B cell (primary cell): Measurements from ENCODE around the gene CCDC88C. TPM values are rescaled to one million over a fixed set of nuclear protein-coding genes. Genes with fewer than 3 reads are reported as not detected.

ENCODE experiments used
- ATAC-seq: fragments of 200-7000 bp; cut with Tn5 transposase; one replicate; pipeline ENCODE4 v1.10.0; 2021; ENCODE audit warnings: low read depth, mild to moderate bottlenecking, moderate number of reproducible peaks, moderate library complexity
- CTCF ChIA-PET: fragments of 350-600 bp; sonication (Branson Sonifier 250); formaldehyde crosslinking; loops from one replicate; lab custom pipeline; 2021; ENCODE audit warnings: antibody characterized with exemption, inconsistent platforms; lab: Charles Lee
- POLR2A ChIA-PET: fragments of 350-600 bp; sonication (Branson Sonifier 250); formaldehyde crosslinking; loops from one replicate; lab custom pipeline; 2021; ENCODE audit warnings: antibody characterized with exemption; lab: Charles Lee
- DNase-seq: peaks from one replicate; pipeline ENCODE4 v3.0.0; 2013
- H2AFZ ChIP-seq: 2 replicates; pipeline ENCODE4 v1.6.1; 2012; ENCODE audit warnings: mild to moderate bottlenecking, low read depth, low read length; ENCODE audit not compliant: insufficient read depth, poor library complexity, severe bottlenecking
- H3K27ac ChIP-seq, 2 donors: 1 replicate in 1 of 2; 2 replicates in 1 of 2; pipeline ENCODE4 v1.5.1; 2012 to 2013; ENCODE audit warnings: low read length in 2 of 2, mild to moderate bottlenecking in 2 of 2, moderate library complexity in 1 of 2
- H3K27me3 ChIP-seq, 4 experiments: fragments of 200-600 bp in 1 of 4; sonication (generic) in 1 of 4; replicated peaks in 1 of 4; 1 replicate in 2 of 4; 2 replicates in 2 of 4; pipeline versions ENCODE4 v1.6.1 to v1.7.0; 2013 to 2016; ENCODE audit warnings: low read length in 3 of 4, mild to moderate bottlenecking in 2 of 4, mixed read lengths in 1 of 4, moderate library complexity in 1 of 4; ENCODE audit not compliant: insufficient read depth in 4 of 4, control insufficient read depth in 3 of 4; ENCODE audit errors: control extremely low read depth in 1 of 4
- H3K36me3 ChIP-seq, 2 experiments: replicated peaks in 1 of 2; 1 replicate in 1 of 2; 2 replicates in 1 of 2; pipeline versions ENCODE4 v1.6.1 to v1.7.1; 2013; ENCODE audit warnings: low read length in 1 of 2; ENCODE audit not compliant: insufficient read depth in 2 of 2, control insufficient read depth in 1 of 2; ENCODE audit errors: control extremely low read depth in 1 of 2, extremely low read depth in 1 of 2
- H3K4me1 ChIP-seq, 2 donors: fragments of 200-600 bp in 1 of 2; sonication (generic) in 1 of 2; 1 replicate in 1 of 2; 2 replicates in 1 of 2; pipeline versions ENCODE4 v1.5.1 to v1.6.1; 2013 to 2017; ENCODE audit warnings: low read length in 2 of 2; ENCODE audit not compliant: control insufficient read depth in 2 of 2, insufficient read depth in 2 of 2
- H3K4me2 ChIP-seq: replicated peaks from 2 replicates; pipeline ENCODE3; 2012; ENCODE audit warnings: mild to moderate bottlenecking, low read depth, low read length; ENCODE audit not compliant: poor library complexity, severe bottlenecking
- H3K4me3 ChIP-seq, 5 experiments: fragments of 200-600 bp in 1 of 5; sonication (generic) in 1 of 5; 1 replicate in 3 of 5; 2 replicates in 2 of 5; pipeline versions ENCODE4 v1.5.1 to v1.7.0; 2011 to 2016; ENCODE audit warnings: low read length in 4 of 5, mild to moderate bottlenecking in 4 of 5, low read depth in 2 of 5, control low read depth in 1 of 5, moderate library complexity in 1 of 5; ENCODE audit not compliant: insufficient read depth in 1 of 5; ENCODE audit errors: control extremely low read depth in 1 of 5, extremely low read depth in 1 of 5
- H3K79me2 ChIP-seq: fragments of 200-600 bp; sonication (generic); one replicate; pipeline ENCODE4 v1.6.0; 2016; ENCODE audit warnings: low read length; ENCODE audit not compliant: control insufficient read depth, insufficient read depth
- H3K9ac ChIP-seq: fragments of 200-600 bp; sonication (generic); 2 replicates; pipeline ENCODE4 v1.6.1; 2017; ENCODE audit warnings: mild to moderate bottlenecking, low read length, moderate library complexity
- H3K9me3 ChIP-seq, 3 donors: one replicate each; pipeline versions ENCODE4 v1.6.1 to v1.7.1; 2013; ENCODE audit warnings: low read length in 2 of 3; ENCODE audit not compliant: control insufficient read depth in 2 of 3, insufficient read depth in 1 of 3; ENCODE audit errors: control extremely low read depth in 1 of 3
- H4K20me1 ChIP-seq: 2 replicates; pipeline ENCODE4 v1.6.0; 2012; ENCODE audit warnings: mild to moderate bottlenecking, low read length; ENCODE audit not compliant: insufficient read depth, control insufficient read depth, poor library complexity, severe bottlenecking
- H3K27ac Mint-ChIP-seq: one replicate; pipeline ENCODE4 v1.8.0; 2021; ENCODE audit warnings: mixed read lengths
- H3K27me3 Mint-ChIP-seq: one replicate; pipeline ENCODE4 v1.8.0; 2021; ENCODE audit warnings: mixed read lengths
- H3K4me1 Mint-ChIP-seq: one replicate; pipeline ENCODE4 v1.8.0; 2021; ENCODE audit warnings: mixed read lengths
- H3K4me3 Mint-ChIP-seq: one replicate; pipeline ENCODE4 v1.8.0; 2021; ENCODE audit warnings: mixed read lengths
- H3K9me3 Mint-ChIP-seq: one replicate; pipeline ENCODE4 v1.8.0; 2022; ENCODE audit warnings: mixed read lengths; ENCODE audit not compliant: insufficient read depth
- CTCF ChIP-seq: fragments of 200-600 bp; IDR thresholded peaks from one replicate; pipeline ENCODE4 v1.8.0; 2022; ENCODE audit warnings: antibody characterized with exemption, mild to moderate bottlenecking
- EZH2 ChIP-seq: IDR thresholded peaks from 2 replicates; pipeline ENCODE4 v1.6.1; 2012; ENCODE audit warnings: borderline replicate concordance, low read depth, mild to moderate bottlenecking, moderate library complexity, low read length; ENCODE audit not compliant: insufficient read depth, poor library complexity, severe bottlenecking
- WGBS: methylation state at CpG from one replicate; pipeline ENCODE4 v1.1.5; 2013; ENCODE audit warnings: missing lambda C conversion rate; ENCODE audit not compliant: insufficient coverage; 5-methylcytosine and 5-hydroxymethylcytosine counted together
- intact Hi-C: fragments of 100-400 bp; cut with micrococcal nuclease; formaldehyde crosslinking; loops from one replicate; pipeline ENCODE4 v1.10.0; 2022
- polyA plus RNA-seq: library from polyadenylated mRNA; depleted of rRNA; stranded (reverse); fragments of >200 nt; gene quantifications from 2 replicates; pipeline ENCODE4 v1.2.3, GENCODE V29; 2012
- total RNA-seq, 2 donors: library from RNA; stranded (reverse); fragments of 120-200 nt in 1 of 2; gene quantifications; 1 replicate in 1 of 2; 2 replicates in 1 of 2; pipeline versions ENCODE4 v1.2.3 to v1.2.4, GENCODE V29; 2013 to 2022

Gene CCDC88C
- total and polyA plus RNA-seq, 2 donors (not counting 1 experiment from before 2014, with no cell fraction given) = 98.7 to 181 TPM

DNA sequence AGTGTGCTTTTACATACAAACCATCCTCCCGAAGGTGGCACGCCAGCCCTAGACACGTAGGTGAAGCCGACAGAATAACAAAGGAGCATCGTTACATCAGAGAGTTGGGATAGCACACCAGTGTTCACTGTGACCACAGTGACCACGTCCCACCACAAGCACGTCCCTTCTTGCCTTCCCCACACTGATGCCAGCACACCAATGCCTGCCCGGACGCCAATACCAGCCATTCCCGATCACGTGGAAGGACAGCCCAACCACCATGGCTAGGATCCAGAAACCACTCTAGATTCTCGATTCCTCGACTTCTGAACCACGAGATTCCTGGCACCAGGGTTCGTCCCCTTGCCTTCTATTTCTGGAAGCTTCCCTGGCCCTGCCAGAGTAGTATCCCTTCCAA lies 125.1 kb downstream of the CCDC88C start:
- CTCF ChIA-PET = interaction anchor here (0.7 to 1.8 kb wide), 4 partner anchors 13 to 119 kb away, joined by 3 to 8 read pairs (median 4); no protein-coding TSS in a partner anchor

More for the DNA sequence above, 125.1 kb downstream of the CCDC88C start:
- no peak for ATAC-seq
- 94% methylated on average over 15 of the region's 15 CpGs for WGBS
- Histone ChIP-seq H3K4me3 (no peak overlapping the region), H3K9me3 (no peaks in the 10 kb centered on the region), H3K36me3 (peaks cover 4 to 93% of the 10 kb centered on the region in 2 experiments), H3K27me3 (no peaks in the 10 kb centered on the region), H3K9ac (no peak overlapping the region), H2AFZ (no peak overlapping the region), H3K79me2 (peaks cover 28% of the 10 kb centered on the region), H3K4me2 (no peak overlapping the region), H4K20me1 (peaks cover 41% of the 10 kb centered on the region), H3K27ac (peak overlapping the region in 1 of 2 donors; percentile 50), H3K4me1 (no peaks in the 10 kb centered on the region)
- POLR2A ChIA-PET = interaction anchor here (1.1 kb wide), 1 partner anchor 123 kb away, joined by 3 read pairs; no protein-coding TSS in a partner anchor
- no peak for DNase-seq
- no peak for TF ChIP-seq CTCF
- TF ChIP-seq EZH2 = no peak
- intact Hi-C loops = no loop called here
- no peak overlapping the region for H3K27ac Mint-ChIP-seq
- no peaks in the 10 kb centered on the region for H3K9me3 Mint-ChIP-seq
- H3K27me3 Mint-ChIP-seq = no peaks in the 10 kb centered on the region
- H3K4me1 Mint-ChIP-seq = no peaks in the 10 kb centered on the region
- H3K4me3 Mint-ChIP-seq = no peak overlapping the region
